ENCODE results near the gene CEP162. TPM values are rescaled to one million over a fixed set of nuclear protein-coding genes. Genes with fewer than 3 reads are reported as not detected.
A peak's percentile ranks its signal among the peaks of the same experiment; 100 is the strongest.

Gene CEP162
- total and polyA plus RNA-seq, 11 donors, result 1.6 to 5.6 (median 4.4) TPM

DNA sequence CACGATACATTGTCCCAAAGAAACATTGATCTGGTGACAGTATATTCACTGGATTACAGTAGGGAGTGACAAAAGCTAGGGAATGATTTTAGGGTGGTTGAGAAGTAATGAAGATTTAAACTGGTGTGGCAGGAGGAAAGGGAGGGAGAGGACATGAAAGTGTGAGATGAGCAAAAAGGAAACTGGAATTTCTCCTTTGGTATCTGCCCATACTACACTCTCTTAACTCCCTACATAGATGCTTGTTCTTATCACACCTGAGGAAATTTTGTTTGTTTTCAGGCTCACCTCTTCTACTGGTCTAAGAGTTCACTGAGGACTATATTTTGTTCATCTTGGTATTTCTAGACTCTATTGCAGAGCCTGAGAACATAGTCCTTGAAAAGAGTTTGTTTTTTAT lies 44.9 kb upstream of the CEP162 start:
- no peaks in the 10 kb centered on the region for H3K4me1 ChIP-seq
- H3K36me3 ChIP-seq, result no peaks in the 10 kb centered on the region
- no peak for TF ChIP-seq CTCF (IDR thresholded peaks at IDR 0.05)
- H3K27me3 ChIP-seq, result no peaks in the 10 kb centered on the region
- WGBS, 4 donors, result 70 to 92% (median 83%) methylated on average over 1 of the region's 1 CpG
- DNase-seq (no peak), ATAC-seq (no peak)
- intact Hi-C loops (cut with DNase I), result no loop called here
- H3K27ac ChIP-seq, result no peak overlapping the region
- H3K4me3 ChIP-seq, result no peak overlapping the region
- H3K9me3 ChIP-seq, result no peaks in the 10 kb centered on the region

DNA sequence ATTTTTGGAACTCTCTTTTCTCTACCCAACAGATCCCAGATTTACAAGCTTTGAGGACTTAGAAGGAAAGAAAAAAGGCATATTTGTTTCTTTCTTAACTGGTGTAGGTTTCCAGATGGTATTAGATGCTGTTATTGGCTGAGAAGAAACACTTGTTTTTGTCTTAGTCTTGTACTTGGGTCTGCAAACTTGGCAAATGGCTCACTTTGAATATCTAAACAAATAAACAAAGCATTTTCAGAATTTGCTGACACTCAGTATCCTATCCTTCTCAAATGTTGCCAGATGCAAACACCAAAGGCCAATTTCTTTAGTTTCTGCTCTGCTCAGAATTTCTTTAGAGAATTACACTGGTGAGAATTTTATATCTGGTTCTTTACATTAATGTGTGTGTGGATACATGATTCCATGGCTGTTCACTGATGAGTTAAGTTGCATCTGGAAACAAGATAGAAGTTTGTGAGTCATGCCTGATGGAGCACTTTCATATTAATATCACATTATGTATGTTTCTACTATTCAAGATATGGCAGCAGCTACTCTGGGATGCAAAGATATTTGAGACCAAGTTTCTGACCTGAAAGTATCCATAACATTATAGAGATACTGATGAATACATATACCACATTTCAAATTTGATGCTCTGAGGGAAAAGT lies 43.7 kb upstream of the CEP162 start:
- no peak for TF ChIP-seq CTCF (IDR thresholded peaks at IDR 0.05)
- TF ChIP-seq POLR2A (IDR thresholded peaks at IDR 0.05), result no peak

GRCh38 chr6:84269947-84270733 lies 42.7 kb upstream of the CEP162 start:
- Histone ChIP-seq H3K27me3 (no peaks in the 10 kb centered on the region), H3K27ac (no peak overlapping the region), H3K4me1 (no peaks in the 10 kb centered on the region), H3K4me3 (no peak overlapping the region), H3K36me3 (no peaks in the 10 kb centered on the region), H3K9me3 (no peaks in the 10 kb centered on the region)
- 34 to 45% (median 37%) methylated on average over 6 of the region's 6 CpGs for WGBS, 4 donors
- no peak for TF ChIP-seq POLR2A (IDR thresholded peaks at IDR 0.05)
- TF ChIP-seq CTCF (IDR thresholded peaks at IDR 0.05), result no peak
- intact Hi-C loops (cut with DNase I), result no loop called here
- peak in 2 of 4 donors; percentile 20 to 45 for ATAC-seq
- no peak for DNase-seq

More for the DNA sequence above, 43.7 kb upstream of the CEP162 start:
- H3K36me3 ChIP-seq, result no peaks in the 10 kb centered on the region
- no peak for DNase-seq
- H3K27me3 ChIP-seq, result no peaks in the 10 kb centered on the region
- intact Hi-C loops (cut with DNase I), result no loop called here
- no peak for ATAC-seq
- H3K4me3 ChIP-seq, result no peak overlapping the region
- H3K27ac ChIP-seq, result no peak overlapping the region
- H3K9me3 ChIP-seq, result no peaks in the 10 kb centered on the region
- no peaks in the 10 kb centered on the region for H3K4me1 ChIP-seq

- no peak for TF ChIP-seq POLR2A (IDR thresholded peaks at IDR 0.05)
- TF ChIP-seq CTCF (IDR thresholded peaks at IDR 0.05), result no peak
- Histone ChIP-seq H3K27me3 (no peaks in the 10 kb centered on the region), H3K36me3 (no peaks in the 10 kb centered on the region), H3K4me1 (no peaks in the 10 kb centered on the region), H3K4me3 (no peak overlapping the region), H3K9me3 (no peaks in the 10 kb centered on the region), H3K27ac (no peak overlapping the region)
- no peak for ATAC-seq
- no peak for DNase-seq
- intact Hi-C loops (cut with DNase I), result no loop called here
- WGBS, 4 donors, result 82 to 91% (median 87%) methylated on average over 3 of the region's 3 CpGs
These were observed 41.3 kb upstream of the CEP162 start for GRCh38 chr6:84268781-84269180.

Measured in heart left ventricle (tissue), 16 donors.